ENCODE data around the gene GPRC5B.

Gene GPRC5B

DNA sequence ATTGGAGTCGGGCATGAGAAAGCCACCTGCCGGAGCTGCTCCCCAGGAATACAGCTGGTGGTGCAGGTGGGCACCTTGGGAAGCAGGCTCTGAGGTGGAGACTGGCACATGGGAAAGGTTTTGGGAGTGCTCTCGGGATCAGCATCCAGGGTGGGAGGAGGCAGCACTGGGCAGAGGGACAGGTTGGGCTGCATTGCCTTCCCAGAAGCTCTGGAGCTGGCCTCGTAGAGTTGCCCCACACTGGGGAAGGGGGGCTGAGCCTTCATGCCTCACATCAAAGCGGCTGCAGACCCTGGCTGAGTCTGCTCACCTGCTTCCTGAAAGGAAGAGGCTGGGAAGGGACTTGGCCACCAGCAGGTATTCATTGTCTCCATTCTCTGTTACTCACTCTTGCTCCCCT is 13.5 kb upstream of the GPRC5B start:
- DNase-seq (ENCODE audit: low spot score): no peak

GRCh38 chr16:19896951-19897350 is 12.3 kb upstream of the GPRC5B start:
- DNase-seq (ENCODE audit: low spot score): no peak

- no peak for DNase-seq (ENCODE audit: low spot score)
Measured at GRCh38 chr16:19894586-19894985, 9.9 kb upstream of the GPRC5B start.

GRCh38 chr16:19892902-19893301 is 8.3 kb upstream of the GPRC5B start:
- DNase-seq (ENCODE audit: low spot score): no peak

GRCh38 chr16:19890901-19891300 is 6.3 kb upstream of the GPRC5B start:
- DNase-seq (ENCODE audit: low spot score): no peak

GRCh38 chr16:19888834-19889233 is 4.2 kb upstream of the GPRC5B start:
- no peak for DNase-seq (ENCODE audit: low spot score)

DNA sequence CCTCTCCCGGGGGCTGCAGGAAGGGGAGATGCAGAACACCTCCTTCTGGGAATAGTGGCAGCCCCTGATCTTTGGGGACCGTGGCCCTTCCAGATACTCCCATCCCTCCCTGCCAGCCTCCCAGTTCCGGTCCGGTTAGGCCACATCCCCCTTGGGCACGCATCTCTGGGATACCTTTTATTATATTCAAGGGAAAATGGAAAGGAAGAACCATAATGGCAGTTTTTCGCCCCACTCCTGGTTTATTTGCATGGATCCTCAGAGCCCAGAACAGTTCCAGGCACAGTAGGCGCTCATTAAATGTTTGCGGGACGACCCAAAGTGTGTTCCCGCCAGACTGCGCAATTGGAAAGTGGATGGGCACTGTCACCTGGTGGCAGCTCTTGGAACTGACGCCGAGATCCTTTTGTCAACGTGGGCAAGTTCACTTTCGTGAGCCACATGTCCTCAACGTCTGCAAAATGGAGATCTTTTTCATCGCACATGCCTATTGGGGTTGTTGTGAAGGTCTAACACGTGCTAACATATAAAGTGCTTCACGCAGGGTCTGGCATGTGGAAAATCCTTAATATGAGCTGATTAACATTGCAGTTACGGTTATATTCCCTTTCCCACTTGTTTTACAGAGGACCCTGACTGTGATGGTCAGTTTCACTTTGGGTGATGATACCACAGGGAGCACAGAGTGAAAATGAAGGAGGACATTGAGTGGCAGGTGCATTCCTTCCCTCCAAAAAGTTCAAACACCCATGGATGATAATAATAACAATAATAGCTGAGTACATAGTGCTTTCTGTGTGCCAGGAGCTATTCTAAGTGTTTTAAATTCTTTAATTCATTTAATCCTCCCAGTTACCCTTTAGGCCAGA is 1.7 kb upstream of the GPRC5B start:
- peak; percentile 77 for DNase-seq (ENCODE audit: low spot score)

DNA sequence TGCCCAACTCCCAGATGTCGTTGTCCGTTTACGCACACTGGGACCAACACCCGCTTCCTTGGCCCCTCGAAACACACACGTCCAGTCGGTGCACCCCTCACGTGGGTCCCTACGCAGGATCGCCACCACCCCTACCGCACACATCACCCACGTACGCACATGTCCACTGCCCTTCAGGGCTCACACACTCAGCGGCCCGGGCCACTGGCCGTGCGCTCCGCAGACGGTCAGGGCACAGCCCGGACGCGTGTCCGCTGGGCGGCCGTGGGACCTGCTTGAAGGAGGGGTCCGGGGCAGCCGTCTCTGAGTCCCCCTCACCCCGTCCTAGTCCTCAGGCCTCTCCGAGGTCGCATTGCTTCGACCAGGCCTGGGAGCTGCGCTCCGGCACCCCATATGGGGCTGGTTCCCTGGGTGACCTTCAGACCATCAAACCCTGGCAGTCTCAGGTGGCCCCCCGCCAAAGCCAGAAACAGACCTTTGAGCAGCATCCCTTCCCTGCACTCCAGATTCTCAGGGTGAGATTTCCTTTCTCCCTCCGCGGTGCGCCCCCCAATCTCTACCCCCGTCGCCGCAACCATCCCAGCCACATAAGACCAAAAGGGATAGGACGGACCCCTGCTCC is 914 bp upstream of the GPRC5B start:
- DNase-seq (ENCODE audit: low spot score): no peak

DNA sequence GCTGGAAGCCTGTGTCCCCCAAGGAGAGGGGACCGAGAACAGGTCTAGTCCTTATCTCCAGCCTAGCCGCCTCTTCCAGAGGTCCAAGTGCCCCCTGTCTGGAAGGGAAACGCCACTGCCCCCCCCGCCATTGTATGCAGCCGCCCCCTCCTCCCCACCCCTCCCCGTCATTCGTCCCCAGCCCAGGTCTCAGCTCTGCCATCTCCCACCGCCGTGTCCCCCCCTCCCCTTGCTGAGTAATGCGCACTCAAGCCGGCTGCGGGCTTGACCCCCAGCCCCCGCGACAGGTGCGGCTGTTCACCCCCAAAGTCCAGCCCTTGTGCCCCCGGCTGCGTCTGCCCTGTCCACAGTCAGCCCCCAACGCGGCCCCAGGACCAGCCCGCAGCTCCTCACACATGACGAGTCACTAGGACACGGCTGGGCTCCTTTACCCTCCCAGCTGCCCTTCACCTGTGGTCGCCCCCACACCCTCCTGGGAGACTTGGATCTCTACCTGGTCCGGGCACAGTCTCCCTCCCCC is 622 bp downstream of the GPRC5B start:
- DNase-seq (ENCODE audit: low spot score): peak; percentile 32

DNA sequence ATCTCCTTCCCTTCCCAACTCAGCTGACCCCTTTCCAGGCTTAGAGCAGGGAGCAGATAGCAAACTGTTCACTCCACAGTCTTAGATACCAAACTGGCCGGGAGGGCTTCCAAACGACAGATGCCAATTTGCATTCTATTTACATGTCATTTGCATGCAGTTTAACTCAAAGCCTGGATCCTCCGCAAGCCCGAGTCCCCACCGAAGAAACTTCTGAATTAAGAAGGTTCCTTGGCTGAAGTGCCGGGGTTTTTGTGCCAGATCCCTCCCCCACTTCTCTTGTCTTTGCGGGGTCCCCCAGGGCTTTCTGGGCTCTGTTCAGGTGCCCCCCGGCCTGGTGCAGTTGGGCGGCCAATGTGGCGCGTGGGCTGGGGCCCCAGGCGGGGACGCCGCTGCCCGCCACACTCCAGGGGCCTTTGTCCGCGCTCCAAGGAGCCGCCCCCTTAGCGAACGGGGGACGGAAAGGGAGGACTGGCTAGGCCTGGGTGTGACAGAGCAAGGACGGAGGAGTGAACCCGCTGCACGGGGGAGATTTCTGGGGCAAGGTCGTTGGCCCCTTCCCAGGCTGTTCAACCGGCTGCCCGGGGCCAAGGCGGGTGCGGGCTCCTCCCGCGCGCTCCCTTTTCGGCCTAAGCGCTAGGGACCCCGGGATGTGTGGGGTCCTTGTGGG is 1.2 kb downstream of the GPRC5B start:
- DNase-seq (ENCODE audit: low spot score): peak; percentile 29

DNA sequence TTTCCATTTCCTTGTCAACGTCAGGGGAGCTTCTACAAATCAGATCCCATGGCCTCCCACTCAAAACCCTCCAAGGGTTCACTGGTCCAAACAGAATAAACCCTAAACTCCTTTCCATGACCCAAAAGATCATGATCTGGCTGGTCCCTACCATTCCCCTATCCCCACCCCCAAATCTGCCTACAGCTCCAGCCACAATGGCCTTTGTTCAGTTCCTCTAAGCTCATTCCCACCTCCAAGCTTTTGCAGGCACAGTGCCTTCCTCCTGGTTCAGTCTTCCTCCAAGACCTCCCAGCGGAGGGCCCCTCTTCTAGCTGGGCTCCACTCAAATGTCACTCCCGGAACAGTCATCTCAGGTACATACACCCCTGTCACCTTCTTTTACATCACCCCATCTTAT is 2.0 kb downstream of the GPRC5B start:
- DNase-seq (ENCODE audit: low spot score): no peak

DNA sequence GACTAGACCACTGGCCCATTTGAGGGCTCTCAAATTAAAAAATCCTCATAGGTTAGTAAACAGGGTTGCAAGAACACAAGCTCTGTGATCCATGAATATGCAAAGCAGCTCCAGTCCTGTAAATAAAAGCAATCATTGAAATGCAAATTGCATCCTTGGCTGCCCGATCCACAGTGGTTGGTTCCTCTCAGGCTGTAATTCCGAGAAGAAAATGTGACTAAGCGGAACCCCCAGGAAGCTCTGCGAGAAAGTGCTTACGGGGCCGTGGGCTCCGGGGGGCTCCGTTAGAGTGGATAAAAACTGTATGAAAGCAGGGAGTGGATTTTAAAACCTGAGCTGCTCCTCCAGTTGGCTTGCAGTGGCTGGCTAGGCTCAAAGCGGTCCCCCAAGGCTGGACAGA is 2.5 kb downstream of the GPRC5B start:
- DNase-seq (ENCODE audit: low spot score): no peak

DNA sequence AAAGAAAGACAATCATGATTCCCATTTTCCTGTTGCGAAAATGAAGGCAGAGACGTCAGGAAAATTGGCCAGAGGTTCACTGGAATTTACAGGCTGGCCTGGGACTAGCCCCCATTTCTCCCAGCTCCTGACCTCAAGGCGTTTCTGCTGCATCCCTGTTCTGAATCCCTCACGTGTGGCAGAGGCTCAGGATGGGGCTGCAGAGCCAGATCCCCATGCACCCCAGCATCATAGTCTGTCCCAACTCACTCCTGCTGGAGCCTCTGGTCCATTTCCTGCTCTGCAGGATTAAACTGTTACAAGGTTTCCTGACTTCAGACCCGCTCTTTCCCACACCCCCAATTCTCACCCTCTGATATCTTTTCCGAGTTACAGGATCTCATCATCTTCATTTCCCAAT is 2.9 kb downstream of the GPRC5B start:
- no peak for DNase-seq (ENCODE audit: low spot score)

GRCh38 chr16:19881028-19881427 is 3.6 kb downstream of the GPRC5B start:
- no peak for DNase-seq (ENCODE audit: low spot score)

GRCh38 chr16:19879241-19879792 is 5.3 kb downstream of the GPRC5B start:
- no peak for DNase-seq (ENCODE audit: low spot score)

DNA sequence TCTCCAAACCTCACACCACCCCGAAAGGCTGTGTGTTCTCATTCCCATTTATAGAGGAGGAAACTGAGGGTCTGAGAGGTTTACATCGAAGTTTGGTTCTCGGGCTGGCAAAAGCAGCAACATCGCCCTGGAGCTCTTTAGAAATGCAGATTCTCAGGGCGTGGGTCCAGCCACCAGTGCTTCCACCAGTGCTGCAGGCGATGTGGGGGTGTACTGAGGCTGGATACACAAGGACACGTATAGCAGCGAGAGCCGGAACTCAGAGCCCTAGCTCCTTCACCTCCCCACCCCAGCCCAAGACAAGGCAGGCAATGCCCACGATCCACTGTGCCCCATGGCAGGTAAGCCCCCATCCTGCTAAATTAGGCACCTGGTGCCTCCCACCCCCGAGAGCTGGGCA is 5.9 kb downstream of the GPRC5B start:
- no peak for DNase-seq (ENCODE audit: low spot score)

GRCh38 chr16:19876501-19877059 is 8.1 kb downstream of the GPRC5B start:
- DNase-seq (ENCODE audit: low spot score): no peak

GRCh38 chr16:19875900-19876299 is 8.7 kb downstream of the GPRC5B start:
- no peak for DNase-seq (ENCODE audit: low spot score)

DNA sequence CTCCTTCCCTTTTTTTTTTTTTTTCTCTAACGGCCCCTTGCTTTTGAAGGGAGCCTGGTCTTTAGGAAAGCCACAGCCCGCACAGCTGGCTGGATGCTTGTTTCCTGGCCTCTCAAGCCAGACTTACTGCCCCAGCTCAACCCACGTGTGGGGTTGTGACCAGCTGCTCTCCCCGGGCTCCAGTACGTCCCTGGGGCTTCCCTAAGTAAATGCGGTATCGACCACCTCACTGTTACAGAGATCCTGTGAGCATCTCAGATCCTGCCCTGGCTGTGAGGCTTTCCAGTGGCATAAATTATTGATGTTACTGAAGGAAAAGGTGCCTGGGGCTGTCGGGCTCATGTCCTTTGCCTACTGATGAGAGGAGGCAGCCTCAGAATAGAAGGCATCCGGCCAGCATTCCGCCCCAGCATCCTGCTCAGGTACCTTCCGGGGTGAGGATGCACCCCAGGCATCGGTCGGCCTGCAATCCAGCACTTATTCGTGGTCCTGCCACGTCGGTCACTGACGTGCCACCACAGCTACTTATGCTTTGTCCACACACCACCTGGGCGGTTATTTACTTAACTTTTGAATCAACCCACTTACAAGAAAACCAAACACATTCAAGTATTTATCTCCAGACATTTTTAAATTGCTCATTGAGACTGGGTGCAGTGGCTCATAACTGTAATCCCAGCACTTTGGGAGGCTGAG is 9.6 kb downstream of the GPRC5B start:
- DNase-seq (ENCODE audit: low spot score): no peak

DNA sequence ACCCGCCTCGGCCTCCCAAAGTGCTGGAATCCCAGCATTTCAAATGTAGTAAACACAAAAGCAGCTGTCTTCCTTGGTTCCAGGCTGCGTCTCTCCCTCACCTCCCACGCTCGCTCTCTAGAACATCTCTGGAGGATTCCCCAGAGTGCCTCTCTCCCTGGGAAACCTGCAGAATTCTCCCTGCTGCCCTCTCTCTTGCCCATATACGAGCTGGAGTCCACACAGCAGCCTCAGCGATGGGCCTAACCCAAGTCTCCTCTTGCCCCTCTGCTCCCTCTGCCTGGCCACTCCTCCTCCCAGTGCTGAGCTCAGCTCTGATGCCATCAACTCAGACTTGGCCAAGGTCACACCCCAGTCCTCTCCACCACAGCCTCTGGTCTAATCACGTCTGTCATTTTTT is 10.6 kb downstream of the GPRC5B start:
- no peak for DNase-seq (ENCODE audit: low spot score)

DNA sequence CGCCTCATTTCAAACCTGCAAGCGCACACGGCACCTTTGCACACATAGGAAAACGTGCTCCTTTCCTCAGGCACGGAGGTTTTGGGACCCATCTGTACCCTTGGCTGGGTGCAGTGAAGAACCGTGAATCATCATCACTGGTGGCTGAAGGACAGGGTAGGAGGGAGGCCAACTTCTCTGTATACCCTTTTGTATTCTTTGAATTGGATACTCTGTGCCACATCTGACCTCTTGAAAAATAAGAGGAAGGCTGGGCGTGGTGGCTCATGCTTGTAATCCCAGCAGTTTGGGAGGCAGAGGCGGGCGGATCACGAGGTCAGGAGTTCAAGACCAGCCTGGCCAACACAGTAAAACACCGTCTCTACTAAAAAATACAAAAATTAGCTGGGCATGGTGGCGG is 11.7 kb downstream of the GPRC5B start:
- no peak for DNase-seq (ENCODE audit: low spot score)

Data from AG08396 (cell line).